ENCODE measurements around the gene LOXL1. TPM values are rescaled to one million over a fixed set of nuclear protein-coding genes. Genes with fewer than 3 reads are reported as not detected.
"Not testable (repeated sequence)": the region's sequence is repeated elsewhere in the genome, so short reads cannot be mapped to it uniquely, and the experiment has no call there.

Gene LOXL1
- total RNA-seq, 1 donor from 2014 or later: 163 TPM

DNA sequence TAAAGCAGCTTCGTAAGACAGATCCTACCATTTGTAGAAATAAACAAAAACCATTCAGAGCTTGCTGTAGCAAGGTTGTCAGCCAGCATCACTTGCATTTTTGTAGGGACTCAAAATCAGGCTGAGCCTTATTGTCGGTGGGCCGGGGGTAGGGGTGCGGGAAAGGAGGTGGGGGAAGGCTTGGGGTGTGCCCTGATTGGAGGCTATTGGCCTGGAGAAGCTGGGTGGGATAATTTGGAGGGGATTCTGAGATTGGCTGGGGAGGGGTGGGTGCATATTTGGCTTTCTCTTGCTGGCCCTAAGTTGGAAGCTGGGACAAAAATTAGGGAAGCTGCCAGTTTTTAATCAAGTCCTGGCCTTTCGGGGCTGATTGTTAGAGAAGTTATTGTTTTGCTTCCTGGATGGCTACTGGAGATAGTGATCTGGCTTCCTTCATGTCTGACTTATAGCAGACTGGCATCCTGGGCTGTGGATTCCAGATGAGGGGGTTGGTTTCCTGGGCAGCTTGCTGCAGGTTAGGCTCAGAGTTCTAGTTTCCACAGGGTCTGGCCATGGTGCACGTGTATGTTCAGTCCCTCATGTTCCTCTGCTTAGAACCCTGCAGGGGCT, 43.0 kb downstream of the LOXL1 start:
- H3K4me3 Mint-ChIP-seq (ENCODE audit: unreplicated experiment): no peak overlapping the region
- H3K9me3 Mint-ChIP-seq (ENCODE audit: unreplicated experiment): no peaks in the 10 kb centered on the region
- H3K36me3 Mint-ChIP-seq (ENCODE audit: unreplicated experiment): peaks cover under 1% of the 10 kb centered on the region
- peaks cover 1% of the 10 kb centered on the region for H3K27me3 Mint-ChIP-seq (ENCODE audit: unreplicated experiment)
- no peak overlapping the region for H3K27ac Mint-ChIP-seq (ENCODE audit: unreplicated experiment)
- no peak for DNase-seq
- peaks cover 21% of the 10 kb centered on the region for H3K4me1 Mint-ChIP-seq (ENCODE audit: low read depth, unreplicated experiment)
- TF ChIP-seq, protein P1, sequence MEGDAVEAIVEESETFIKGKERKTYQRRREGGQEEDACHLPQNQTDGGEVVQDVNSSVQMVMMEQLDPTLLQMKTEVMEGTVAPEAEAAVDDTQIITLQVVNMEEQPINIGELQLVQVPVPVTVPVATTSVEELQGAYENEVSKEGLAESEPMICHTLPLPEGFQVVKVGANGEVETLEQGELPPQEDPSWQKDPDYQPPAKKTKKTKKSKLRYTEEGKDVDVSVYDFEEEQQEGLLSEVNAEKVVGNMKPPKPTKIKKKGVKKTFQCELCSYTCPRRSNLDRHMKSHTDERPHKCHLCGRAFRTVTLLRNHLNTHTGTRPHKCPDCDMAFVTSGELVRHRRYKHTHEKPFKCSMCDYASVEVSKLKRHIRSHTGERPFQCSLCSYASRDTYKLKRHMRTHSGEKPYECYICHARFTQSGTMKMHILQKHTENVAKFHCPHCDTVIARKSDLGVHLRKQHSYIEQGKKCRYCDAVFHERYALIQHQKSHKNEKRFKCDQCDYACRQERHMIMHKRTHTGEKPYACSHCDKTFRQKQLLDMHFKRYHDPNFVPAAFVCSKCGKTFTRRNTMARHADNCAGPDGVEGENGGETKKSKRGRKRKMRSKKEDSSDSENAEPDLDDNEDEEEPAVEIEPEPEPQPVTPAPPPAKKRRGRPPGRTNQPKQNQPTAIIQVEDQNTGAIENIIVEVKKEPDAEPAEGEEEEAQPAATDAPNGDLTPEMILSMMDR (IDR thresholded peaks at IDR 0.05; ENCODE audit: partially characterized antibody, unreplicated experiment): no peak

DNA sequence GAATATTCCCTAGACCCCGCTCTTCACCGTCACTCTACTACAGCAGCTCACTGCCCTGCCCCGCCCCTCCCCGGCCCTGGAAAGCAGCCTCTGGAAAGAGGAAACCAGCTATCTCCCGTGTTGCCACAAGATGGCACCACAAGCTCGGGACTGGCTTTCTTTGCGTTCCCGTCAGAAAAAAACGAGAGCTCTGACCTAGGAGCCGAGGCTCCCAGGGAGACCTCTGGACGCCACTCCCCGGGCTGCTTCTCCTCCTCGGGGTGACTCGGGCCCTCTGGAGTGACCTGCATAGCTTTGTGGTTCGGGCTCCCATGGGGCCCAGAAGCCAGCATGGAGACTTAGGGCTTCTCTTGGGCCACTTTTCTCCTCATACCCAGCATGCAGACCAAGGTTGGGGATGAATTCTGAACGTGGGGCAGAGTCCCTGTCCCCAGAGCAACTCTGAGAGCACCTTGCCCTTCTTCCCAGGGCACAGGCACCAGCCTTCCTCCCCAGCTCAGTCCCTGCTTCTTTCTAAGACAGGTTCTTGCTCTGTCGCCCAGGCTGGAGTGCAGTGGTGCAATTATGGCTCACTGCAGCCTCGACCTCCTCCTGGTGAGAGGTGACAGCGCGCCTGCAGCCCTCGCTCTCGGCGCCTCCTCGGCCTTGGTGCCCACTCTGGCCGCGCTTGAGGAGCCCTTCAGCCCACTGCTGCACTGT, 46.9 kb downstream of the LOXL1 start:
- H3K27ac Mint-ChIP-seq (ENCODE audit: unreplicated experiment): no peak overlapping the region
- H3K4me3 Mint-ChIP-seq (ENCODE audit: unreplicated experiment): peak overlapping the region; percentile 78
- peaks cover 5% of the 10 kb centered on the region for H3K36me3 Mint-ChIP-seq (ENCODE audit: unreplicated experiment)
- no peaks in the 10 kb centered on the region for H3K9me3 Mint-ChIP-seq (ENCODE audit: unreplicated experiment)
- TF ChIP-seq, protein P1 (IDR thresholded peaks at IDR 0.05; ENCODE audit: partially characterized antibody, unreplicated experiment): peak; percentile 56
- DNase-seq: peak; percentile 92
- H3K27me3 Mint-ChIP-seq (ENCODE audit: unreplicated experiment): peaks cover 1% of the 10 kb centered on the region
- H3K4me1 Mint-ChIP-seq (ENCODE audit: low read depth, unreplicated experiment): peaks cover 6% of the 10 kb centered on the region

DNA sequence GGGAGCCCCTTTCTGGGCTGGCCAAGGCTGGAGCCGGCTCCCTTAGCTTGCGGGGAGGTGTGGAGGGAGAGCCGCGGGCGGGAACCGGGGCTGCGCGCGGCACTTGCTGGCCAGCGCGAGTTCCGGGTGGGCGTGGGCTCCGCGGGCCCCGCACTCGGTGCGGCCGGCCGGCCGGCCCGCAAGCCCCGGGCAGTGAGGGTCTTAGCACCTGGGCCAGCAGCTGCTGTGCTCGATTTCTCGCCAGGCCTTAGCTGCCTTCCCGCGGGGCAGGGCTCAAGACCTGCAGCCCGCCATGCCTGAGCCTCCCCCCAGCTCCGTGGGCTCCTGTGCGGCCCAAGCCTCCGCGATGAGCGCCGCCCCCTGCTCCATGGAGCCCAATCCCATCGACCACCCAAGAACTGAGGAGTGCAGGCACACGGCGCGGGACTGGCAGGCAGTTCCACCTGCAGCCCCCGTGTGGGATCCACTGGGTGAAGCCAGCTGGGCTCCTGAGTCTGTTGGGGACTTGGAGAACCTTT, 47.5 kb downstream of the LOXL1 start:
- H3K27ac Mint-ChIP-seq (ENCODE audit: unreplicated experiment); DNase-seq; H3K27me3 Mint-ChIP-seq (ENCODE audit: unreplicated experiment); H3K9me3 Mint-ChIP-seq (ENCODE audit: unreplicated experiment); H3K36me3 Mint-ChIP-seq (ENCODE audit: unreplicated experiment); H3K4me1 Mint-ChIP-seq (ENCODE audit: low read depth, unreplicated experiment); H3K4me3 Mint-ChIP-seq (ENCODE audit: unreplicated experiment): not testable (repeated sequence)

DNA sequence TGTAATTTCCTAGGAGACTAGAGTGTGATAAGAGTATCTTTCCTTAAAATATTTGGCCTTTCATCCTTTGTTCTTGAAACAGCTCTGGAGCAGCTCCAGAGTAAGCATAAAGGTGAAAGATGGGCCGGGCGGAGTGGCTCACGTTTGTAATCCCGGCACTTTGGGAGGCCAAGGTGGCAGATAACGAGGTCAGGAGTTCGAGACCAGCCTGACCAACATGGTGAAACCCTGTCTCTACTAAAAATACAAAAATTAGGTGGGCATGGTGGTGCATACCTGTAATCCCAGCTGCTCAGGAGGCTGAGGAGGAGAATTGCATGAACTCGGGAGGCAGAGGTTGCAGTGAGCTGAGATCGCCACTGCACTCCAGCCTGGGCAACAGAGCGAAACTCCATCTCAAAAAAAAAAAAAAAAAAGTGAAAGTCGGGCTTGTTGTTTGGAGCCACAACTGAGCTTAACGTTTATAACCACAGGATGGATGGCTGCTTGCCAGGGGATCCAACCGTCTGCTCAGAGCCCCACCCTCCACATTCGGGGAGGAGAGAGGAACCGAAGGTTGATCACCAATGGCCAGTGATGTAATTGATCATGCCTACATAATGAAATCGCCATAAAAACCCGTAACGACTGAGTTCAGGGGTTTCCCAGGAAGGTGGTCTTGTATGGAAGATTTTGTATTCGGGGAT, 49.3 kb downstream of the LOXL1 start:
- H3K27me3 Mint-ChIP-seq (ENCODE audit: unreplicated experiment); H3K36me3 Mint-ChIP-seq (ENCODE audit: unreplicated experiment): not testable (repeated sequence)

DNA sequence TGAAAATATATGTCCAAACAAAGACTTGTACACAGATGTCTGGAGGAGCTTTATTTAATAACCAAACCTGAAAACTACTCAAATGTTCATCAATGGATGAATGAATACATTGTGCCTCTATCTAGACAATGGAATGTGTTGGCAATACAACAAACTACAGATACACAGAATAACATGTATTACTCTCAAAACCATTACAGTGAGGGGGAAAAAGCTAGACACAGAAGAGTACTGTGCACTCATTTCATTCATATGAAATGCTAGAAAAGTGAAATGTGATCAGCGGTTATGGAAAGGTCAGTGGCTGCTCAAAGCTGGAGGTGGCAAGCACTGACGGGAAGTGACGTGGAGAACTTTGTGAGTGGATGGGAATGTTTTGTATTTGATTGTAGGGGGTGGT, 52.6 kb downstream of the LOXL1 start:
- no peak for DNase-seq
- peaks cover 1% of the 10 kb centered on the region for H3K27me3 Mint-ChIP-seq (ENCODE audit: unreplicated experiment)
- no peaks in the 10 kb centered on the region for H3K9me3 Mint-ChIP-seq (ENCODE audit: unreplicated experiment)
- H3K27ac Mint-ChIP-seq (ENCODE audit: unreplicated experiment): no peak overlapping the region
- H3K4me1 Mint-ChIP-seq (ENCODE audit: low read depth, unreplicated experiment): no peaks in the 10 kb centered on the region
- no peak overlapping the region for H3K4me3 Mint-ChIP-seq (ENCODE audit: unreplicated experiment)
- TF ChIP-seq, protein P1 (IDR thresholded peaks at IDR 0.05; ENCODE audit: partially characterized antibody, unreplicated experiment): no peak
- H3K36me3 Mint-ChIP-seq (ENCODE audit: unreplicated experiment): peaks cover 5% of the 10 kb centered on the region

More for the DNA sequence above, 49.3 kb downstream of the LOXL1 start:
- not testable (repeated sequence) for H3K27ac Mint-ChIP-seq (ENCODE audit: unreplicated experiment); DNase-seq; H3K9me3 Mint-ChIP-seq (ENCODE audit: unreplicated experiment); H3K4me3 Mint-ChIP-seq (ENCODE audit: unreplicated experiment); H3K4me1 Mint-ChIP-seq (ENCODE audit: low read depth, unreplicated experiment)
